Measurements from ENCODE around the gene CEP152.

CEP152 gene

GRCh38 chr15:48766196-48766595 is 44.7 kb downstream of the CEP152 start:
- DNase-seq, result no peak

- DNase-seq, result no peak
Measured at GRCh38 chr15:48765022-48765421, 45.8 kb downstream of the CEP152 start.

GRCh38 chr15:48761393-48762158 is 49.3 kb downstream of the CEP152 start:
- DNase-seq, result no peak

- no peak for DNase-seq
Measured at GRCh38 chr15:48759921-48760320, 50.9 kb downstream of the CEP152 start.

- no peak for DNase-seq
Measured at GRCh38 chr15:48757661-48758060, 53.2 kb downstream of the CEP152 start.

- no peak for DNase-seq
Measured at GRCh38 chr15:48754011-48754410, 56.9 kb downstream of the CEP152 start.

- no peak for DNase-seq
Measured at GRCh38 chr15:48751595-48751994, 59.3 kb downstream of the CEP152 start.

- no peak for DNase-seq
Measured at GRCh38 chr15:48748535-48748934, 62.3 kb downstream of the CEP152 start.

- no peak for DNase-seq
Measured at GRCh38 chr15:48733615-48734014, 77.3 kb downstream of the CEP152 start.

- DNase-seq, result no peak
Measured at GRCh38 chr15:48730506-48730905, 80.4 kb downstream of the CEP152 start.

- DNase-seq, result no peak
Measured at GRCh38 chr15:48723969-48724368, 86.9 kb downstream of the CEP152 start.

GRCh38 chr15:48722764-48723661 is 87.9 kb downstream of the CEP152 start:
- DNase-seq, result no peak

GRCh38 chr15:48721061-48721810 is 89.6 kb downstream of the CEP152 start:
- DNase-seq, result no peak

GRCh38 chr15:48720646-48721045 is 90.2 kb downstream of the CEP152 start:
- no peak for DNase-seq

GRCh38 chr15:48719668-48720067 is 91.2 kb downstream of the CEP152 start:
- DNase-seq, result no peak

GRCh38 chr15:48718646-48719045 is 92.2 kb downstream of the CEP152 start:
- no peak for DNase-seq

GRCh38 chr15:48717458-48717857 is 93.4 kb downstream of the CEP152 start:
- DNase-seq, result no peak

- no peak for DNase-seq
Measured at GRCh38 chr15:48712546-48712945, 98.3 kb downstream of the CEP152 start.

GRCh38 chr15:48710952-48711495 is 99.8 kb downstream of the CEP152 start:
- no peak for DNase-seq

GRCh38 chr15:48708641-48709040 is 102.2 kb downstream of the CEP152 start:
- DNase-seq, result no peak

- no peak for DNase-seq
Measured at GRCh38 chr15:48705381-48705780, 105.5 kb downstream of the CEP152 start.

- no peak for DNase-seq
Measured at GRCh38 chr15:48703544-48703943, 107.3 kb downstream of the CEP152 start.

Measured in activated effector memory CD4-positive, alpha-beta T cell treated with Interleukin-2 at 50 U/mL for 16 hours (primary cell).